SK-N-SH treated with all-trans-retinoic acid at 6 μM for 48 hours (cell line): ENCODE results near the gene TAF1B.

Source experiments
- ATAC-seq: fragments of 200-7000 bp; cut with Tn5 transposase; 3 replicates; pipeline ENCODE4 v1.9.1; 2020; ENCODE audit warnings: mild to moderate bottlenecking, moderate library complexity
- BACH2 ChIP-seq: fragments of 250-450 bp; sonication (Bioruptor Pico); IDR thresholded peaks from 2 replicates; pipeline ENCODE4 v1.9.0; 2021; ENCODE audit warnings: mild to moderate bottlenecking, borderline replicate concordance
- ESRRG ChIP-seq: fragments of 250-450 bp; sonication (Bioruptor Pico); IDR thresholded peaks from 2 replicates; pipeline ENCODE4 v1.6.1; 2021; ENCODE audit warnings: mild to moderate bottlenecking
- GLIS3 ChIP-seq: fragments of 250-450 bp; sonication (Bioruptor Pico); IDR thresholded peaks from 2 replicates; pipeline ENCODE4 v1.5.0; 2020; ENCODE audit warnings: mild to moderate bottlenecking, moderate library complexity
- ISL1 ChIP-seq: fragments of 250-450 bp; sonication (Bioruptor Pico); IDR thresholded peaks from 2 replicates; pipeline ENCODE4 v2.1.2; 2022; ENCODE audit warnings: mild to moderate bottlenecking, moderate library complexity
- OSR1 ChIP-seq: fragments of 250-450 bp; sonication (Bioruptor Pico); IDR thresholded peaks from 2 replicates; pipeline ENCODE4 v1.8.0; 2022; ENCODE audit warnings: moderate library complexity, mild to moderate bottlenecking, inconsistent platforms
- PPARA ChIP-seq: fragments of 250-450 bp; sonication (Bioruptor Pico); IDR thresholded peaks from 2 replicates; pipeline ENCODE4 v1.5.0; 2020; ENCODE audit warnings: mild to moderate bottlenecking, borderline replicate concordance
- RARB ChIP-seq: fragments of 250-450 bp; sonication (Bioruptor Pico); IDR thresholded peaks from 2 replicates; pipeline ENCODE4 v1.8.0; 2021; ENCODE audit warnings: mild to moderate bottlenecking, moderate library complexity
- SNAI2 ChIP-seq: fragments of 250-450 bp; sonication (Bioruptor Pico); IDR thresholded peaks from 2 replicates; pipeline ENCODE4 v1.5.0; 2020; ENCODE audit warnings: mild to moderate bottlenecking, moderate library complexity
- TCF4 ChIP-seq: fragments of 250-450 bp; sonication (Bioruptor Pico); IDR thresholded peaks from 2 replicates; pipeline ENCODE4 v1.8.0; 2021; ENCODE audit warnings: mild to moderate bottlenecking, moderate library complexity, borderline replicate concordance
- TOX ChIP-seq: fragments of 250-450 bp; sonication (Bioruptor Pico); IDR thresholded peaks from 2 replicates; pipeline ENCODE4 v1.8.0; 2021; ENCODE audit warnings: mild to moderate bottlenecking, moderate library complexity, borderline replicate concordance
- TSHZ2 ChIP-seq: fragments of 250-450 bp; sonication (Bioruptor Pico); IDR thresholded peaks from 2 replicates; pipeline ENCODE4 v1.5.0; 2020; ENCODE audit warnings: mild to moderate bottlenecking, moderate library complexity
- ZFP3 ChIP-seq: fragments of 250-450 bp; sonication (Bioruptor Pico); IDR thresholded peaks from 2 replicates; pipeline ENCODE4 v1.5.0; 2020; ENCODE audit warnings: mild to moderate bottlenecking, moderate library complexity
- ZNF565 ChIP-seq: fragments of 450-650 bp; formaldehyde crosslinking; conservative IDR thresholded peaks from 2 replicates; pipeline ENCODE4 v1.5.0; 2020; ENCODE audit warnings: low read depth, mild to moderate bottlenecking, moderate library complexity
- ZNF70 ChIP-seq: fragments of 450-650 bp; formaldehyde crosslinking; IDR thresholded peaks from 2 replicates; pipeline ENCODE4 v1.5.0; 2020; ENCODE audit warnings: mild to moderate bottlenecking, moderate library complexity
- ZNF8 ChIP-seq: fragments of 450-650 bp; formaldehyde crosslinking; IDR thresholded peaks from 2 replicates; pipeline ENCODE4 v1.5.0; 2020; ENCODE audit warnings: mild to moderate bottlenecking, moderate library complexity
- TF ChIP-seq, protein P1 (sequence below): fragments of 250-450 bp; sonication (Bioruptor Pico); IDR thresholded peaks from 2 replicates; pipeline ENCODE4 v1.5.1; 2020; ENCODE audit warnings: low read depth, mild to moderate bottlenecking, moderate library complexity
- TF ChIP-seq, protein P2 (sequence below): fragments of 250-450 bp; sonication (Bioruptor Pico); IDR thresholded peaks from 2 replicates; pipeline ENCODE4 v1.5.1; 2021; ENCODE audit warnings: mild to moderate bottlenecking, moderate library complexity
- TF ChIP-seq, protein P3 (sequence below): fragments of 250-450 bp; sonication (Bioruptor Pico); IDR thresholded peaks from 2 replicates; pipeline ENCODE4 v1.8.0; 2021; ENCODE audit warnings: low read depth, mild to moderate bottlenecking, moderate library complexity, borderline replicate concordance

Gene TAF1B

DNA sequence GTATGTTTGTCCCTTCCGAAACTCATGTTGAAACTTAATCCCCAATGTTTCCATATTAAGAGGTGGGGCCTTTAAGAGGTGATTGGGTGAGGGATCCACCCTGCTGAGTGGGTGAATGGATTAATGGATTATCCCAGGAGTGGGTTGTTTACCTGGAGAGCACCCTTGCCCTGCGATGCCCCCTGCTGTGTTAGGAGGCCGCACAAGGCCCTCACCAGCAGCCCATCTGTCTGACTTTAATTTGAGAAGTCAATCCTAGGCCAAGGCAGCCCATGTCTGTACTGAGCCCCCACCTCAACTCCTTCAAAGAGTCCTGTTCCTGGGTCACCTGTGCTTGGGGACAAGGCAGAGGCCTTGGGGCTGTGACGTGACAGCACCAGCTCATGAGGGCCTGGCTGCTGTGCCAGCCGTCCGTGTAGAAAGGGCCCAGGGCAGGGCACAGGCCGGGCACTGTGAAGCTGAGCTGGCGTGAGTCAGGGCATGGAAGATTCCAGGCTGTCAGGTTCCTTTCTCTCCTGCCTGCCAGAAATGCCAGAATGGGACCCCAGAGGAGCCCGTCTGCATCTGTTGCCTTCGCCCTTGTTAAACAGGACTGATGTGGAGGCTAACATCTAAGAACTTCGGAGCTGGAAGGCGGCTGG is 21.3 kb upstream of the TAF1B start (continued):
- no peak for TF ChIP-seq TSHZ2 (CRISPR knock-in tag)
- no peak for TF ChIP-seq TOX (CRISPR knock-in tag)
- TF ChIP-seq, protein P1, sequence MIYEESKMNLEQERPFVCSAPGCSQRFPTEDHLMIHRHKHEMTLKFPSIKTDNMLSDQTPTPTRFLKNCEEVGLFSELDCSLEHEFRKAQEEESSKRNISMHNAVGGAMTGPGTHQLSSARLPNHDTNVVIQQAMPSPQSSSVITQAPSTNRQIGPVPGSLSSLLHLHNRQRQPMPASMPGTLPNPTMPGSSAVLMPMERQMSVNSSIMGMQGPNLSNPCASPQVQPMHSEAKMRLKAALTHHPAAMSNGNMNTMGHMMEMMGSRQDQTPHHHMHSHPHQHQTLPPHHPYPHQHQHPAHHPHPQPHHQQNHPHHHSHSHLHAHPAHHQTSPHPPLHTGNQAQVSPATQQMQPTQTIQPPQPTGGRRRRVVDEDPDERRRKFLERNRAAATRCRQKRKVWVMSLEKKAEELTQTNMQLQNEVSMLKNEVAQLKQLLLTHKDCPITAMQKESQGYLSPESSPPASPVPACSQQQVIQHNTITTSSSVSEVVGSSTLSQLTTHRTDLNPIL = no peak
- no peak for TF ChIP-seq ZNF70 (CRISPR knock-in tag)
- no peak for TF ChIP-seq GLIS3
- no peak for TF ChIP-seq SNAI2

DNA sequence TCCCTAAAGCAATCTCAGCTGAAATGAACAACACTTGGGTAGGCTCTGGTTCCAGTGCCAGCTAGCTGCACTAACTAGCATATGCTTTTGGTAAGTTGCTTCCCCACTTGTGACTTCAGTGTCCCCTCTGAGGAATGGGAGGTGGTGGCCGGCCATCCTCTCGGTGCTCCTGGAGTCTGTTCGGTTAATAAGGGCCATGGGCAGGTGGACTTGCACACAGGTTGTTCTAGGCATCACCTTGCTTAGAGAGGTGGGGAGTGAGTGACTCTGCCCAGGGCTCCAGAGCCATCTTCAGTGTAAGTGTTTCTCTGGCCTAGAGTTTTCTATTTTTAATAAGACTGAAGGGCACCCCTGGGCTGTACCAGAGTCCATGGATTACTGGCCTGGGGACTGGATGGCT is 18.8 kb upstream of the TAF1B start:
- no peak for ATAC-seq
- TF ChIP-seq GLIS3 (no peak), TSHZ2 (CRISPR knock-in tag) (no peak), ZNF8 (CRISPR knock-in tag) (no peak), PPARA (CRISPR knock-in tag) (no peak), TOX (CRISPR knock-in tag) (no peak), ZNF565 (CRISPR knock-in tag) (no peak), SNAI2 (no peak), OSR1 (CRISPR knock-in tag) (no peak), TCF4 (CRISPR knock-in tag) (no peak), ISL1 (no peak), ZFP3 (CRISPR knock-in tag) (no peak), RARB (CRISPR knock-in tag) (no peak)
- TF ChIP-seq, protein P2, sequence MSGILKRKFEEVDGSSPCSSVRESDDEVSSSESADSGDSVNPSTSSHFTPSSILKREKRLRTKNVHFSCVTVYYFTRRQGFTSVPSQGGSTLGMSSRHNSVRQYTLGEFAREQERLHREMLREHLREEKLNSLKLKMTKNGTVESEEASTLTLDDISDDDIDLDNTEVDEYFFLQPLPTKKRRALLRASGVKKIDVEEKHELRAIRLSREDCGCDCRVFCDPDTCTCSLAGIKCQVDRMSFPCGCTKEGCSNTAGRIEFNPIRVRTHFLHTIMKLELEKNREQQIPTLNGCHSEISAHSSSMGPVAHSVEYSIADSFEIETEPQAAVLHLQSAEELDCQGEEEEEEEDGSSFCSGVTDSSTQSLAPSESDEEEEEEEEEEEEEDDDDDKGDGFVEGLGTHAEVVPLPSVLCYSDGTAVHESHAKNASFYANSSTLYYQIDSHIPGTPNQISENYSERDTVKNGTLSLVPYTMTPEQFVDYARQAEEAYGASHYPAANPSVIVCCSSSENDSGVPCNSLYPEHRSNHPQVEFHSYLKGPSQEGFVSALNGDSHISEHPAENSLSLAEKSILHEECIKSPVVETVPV (CRISPR knock-in tag) = no peak
- TF ChIP-seq, protein P3, sequence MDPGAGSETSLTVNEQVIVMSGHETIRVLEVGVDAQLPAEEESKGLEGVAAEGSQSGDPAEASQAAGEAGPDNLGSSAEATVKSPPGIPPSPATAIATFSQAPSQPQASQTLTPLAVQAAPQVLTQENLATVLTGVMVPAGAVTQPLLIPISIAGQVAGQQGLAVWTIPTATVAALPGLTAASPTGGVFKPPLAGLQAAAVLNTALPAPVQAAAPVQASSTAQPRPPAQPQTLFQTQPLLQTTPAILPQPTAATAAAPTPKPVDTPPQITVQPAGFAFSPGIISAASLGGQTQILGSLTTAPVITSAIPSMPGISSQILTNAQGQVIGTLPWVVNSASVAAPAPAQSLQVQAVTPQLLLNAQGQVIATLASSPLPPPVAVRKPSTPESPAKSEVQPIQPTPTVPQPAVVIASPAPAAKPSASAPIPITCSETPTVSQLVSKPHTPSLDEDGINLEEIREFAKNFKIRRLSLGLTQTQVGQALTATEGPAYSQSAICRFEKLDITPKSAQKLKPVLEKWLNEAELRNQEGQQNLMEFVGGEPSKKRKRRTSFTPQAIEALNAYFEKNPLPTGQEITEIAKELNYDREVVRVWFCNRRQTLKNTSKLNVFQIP (CRISPR knock-in tag) = no peak
- TF ChIP-seq, protein P1 = no peak

- ATAC-seq = no peak
- no peak for TF ChIP-seq RARB (CRISPR knock-in tag)
- no peak for TF ChIP-seq OSR1 (CRISPR knock-in tag)
- no peak for TF ChIP-seq ISL1
- TF ChIP-seq, protein P1 = no peak
- no peak for TF ChIP-seq BACH2 (CRISPR knock-in tag)
- TF ChIP-seq PPARA (CRISPR knock-in tag) = no peak
- TF ChIP-seq SNAI2 = no peak
- no peak for TF ChIP-seq ESRRG (CRISPR knock-in tag)
- TF ChIP-seq, all 23 proteins: peak for 0
Measured at GRCh38 chr2:9824956-9825720, 18.1 kb upstream of the TAF1B start.
